ENCODE data around the gene C2CD2. TPM values are rescaled to one million over a fixed set of nuclear protein-coding genes. Genes with fewer than 3 reads are reported as not detected.

C2CD2 gene
- total RNA-seq, 2 experiments from 2014 or later, result 4.5 to 5.9 TPM

GRCh38 chr21:41970106-41970391 lies 16.2 kb upstream of the C2CD2 start:
- H3K4me3 ChIP-seq (ENCODE audit: low read depth, low read length, poor library complexity, severe bottlenecking), result no peak overlapping the region
- H2AFZ ChIP-seq (ENCODE audit: low read length), result no peak overlapping the region
- H3K27ac ChIP-seq (ENCODE audit: low read depth, low read length, poor library complexity, severe bottlenecking), result no peak overlapping the region
- no peak for DNase-seq (ENCODE audit: low spot score)
- no peaks in the 10 kb centered on the region for H3K9me3 ChIP-seq (ENCODE audit: low read length)
- TF ChIP-seq CTCF (conservative IDR thresholded peaks at IDR 0.05; ENCODE audit: low read length) (no peak), EZH2phosphoT487 (IDR thresholded peaks at IDR 0.05; ENCODE audit: borderline replicate concordance, low read depth, low read length) (no peak)
- no peaks in the 10 kb centered on the region for H4K20me1 ChIP-seq (ENCODE audit: insufficient read depth, low read length)
- ChIA-PET POLR2A (no interaction called here), CTCF (ENCODE audit: unreplicated experiment) (no interaction called here)
- H3K36me3 ChIP-seq (ENCODE audit: insufficient read depth, low read length), result no peaks in the 10 kb centered on the region
- H3K4me1 ChIP-seq (ENCODE audit: insufficient read depth, low read length, poor library complexity, severe bottlenecking), result peaks cover 24% of the 10 kb centered on the region
- no TSS peak for BruUV-seq (replicated peaks)
- no peaks in the 10 kb centered on the region for H3K9me2 ChIP-seq (ENCODE audit: insufficient read depth, low read length)
- intact Hi-C loops (cut with micrococcal nuclease; ENCODE audit: unreplicated experiment), result no loop called here
- H3K79me2 ChIP-seq (ENCODE audit: insufficient read depth, low read depth, low read length), result no peaks in the 10 kb centered on the region
- H3K4me2 ChIP-seq (ENCODE audit: low read length), result no peak overlapping the region

GRCh38 chr21:41967708-41968107 lies 13.9 kb upstream of the C2CD2 start:
- ChIA-PET POLR2A (no interaction called here), CTCF (ENCODE audit: unreplicated experiment) (no interaction called here)
- Histone ChIP-seq H3K9me2 (ENCODE audit: insufficient read depth, low read length) (no peaks in the 10 kb centered on the region), H3K79me2 (ENCODE audit: insufficient read depth, low read depth, low read length) (no peaks in the 10 kb centered on the region), H2AFZ (ENCODE audit: low read length) (no peak overlapping the region), H3K4me1 (ENCODE audit: insufficient read depth, low read length, poor library complexity, severe bottlenecking) (peaks cover 18% of the 10 kb centered on the region), H3K27ac (ENCODE audit: low read depth, low read length, poor library complexity, severe bottlenecking) (no peak overlapping the region), H3K4me2 (ENCODE audit: low read length) (no peak overlapping the region), H3K4me3 (ENCODE audit: low read depth, low read length, poor library complexity, severe bottlenecking) (no peak overlapping the region), H4K20me1 (ENCODE audit: insufficient read depth, low read length) (no peaks in the 10 kb centered on the region), H3K9me3 (ENCODE audit: low read length) (no peaks in the 10 kb centered on the region), H3K36me3 (ENCODE audit: insufficient read depth, low read length) (no peaks in the 10 kb centered on the region)
- TF ChIP-seq CTCF (conservative IDR thresholded peaks at IDR 0.05; ENCODE audit: low read length), result no peak
- no TSS peak for BruUV-seq (replicated peaks)
- intact Hi-C loops (cut with micrococcal nuclease; ENCODE audit: unreplicated experiment), result loop anchor here (10.0 kb wide), 1 partner anchor 353 kb away; no protein-coding TSS in a partner anchor
- DNase-seq (ENCODE audit: low spot score), result no peak

- DNase-seq (ENCODE audit: low spot score), result no peak
- ChIA-PET CTCF (ENCODE audit: unreplicated experiment) (no interaction called here), POLR2A (no interaction called here)
- Histone ChIP-seq H3K4me1 (ENCODE audit: insufficient read depth, low read length, poor library complexity, severe bottlenecking) (peaks cover 19% of the 10 kb centered on the region), H3K79me2 (ENCODE audit: insufficient read depth, low read depth, low read length) (no peaks in the 10 kb centered on the region), H4K20me1 (ENCODE audit: insufficient read depth, low read length) (no peaks in the 10 kb centered on the region), H3K4me2 (ENCODE audit: low read length) (no peak overlapping the region), H2AFZ (ENCODE audit: low read length) (no peak overlapping the region), H3K27ac (ENCODE audit: low read depth, low read length, poor library complexity, severe bottlenecking) (no peak overlapping the region), H3K4me3 (ENCODE audit: low read depth, low read length, poor library complexity, severe bottlenecking) (no peak overlapping the region), H3K9me2 (ENCODE audit: insufficient read depth, low read length) (no peaks in the 10 kb centered on the region), H3K36me3 (ENCODE audit: insufficient read depth, low read length) (no peaks in the 10 kb centered on the region), H3K9me3 (ENCODE audit: low read length) (no peaks in the 10 kb centered on the region)
- intact Hi-C loops (cut with micrococcal nuclease; ENCODE audit: unreplicated experiment), result loop anchor here (10.0 kb wide), 1 partner anchor 352 kb away; no protein-coding TSS in a partner anchor
- BruUV-seq (replicated peaks), result no TSS peak
- TF ChIP-seq CTCF (conservative IDR thresholded peaks at IDR 0.05; ENCODE audit: low read length) (no peak), EZH2phosphoT487 (IDR thresholded peaks at IDR 0.05; ENCODE audit: borderline replicate concordance, low read depth, low read length) (no peak)
These were observed 13.2 kb upstream of the C2CD2 start for GRCh38 chr21:41966872-41967621.
